H1 (cell line): ENCODE results near the gene PDSS1. TPM values are rescaled to one million over a fixed set of nuclear protein-coding genes. Genes with fewer than 3 reads are reported as not detected.

Experiments used
- CTCF ChIA-PET: fragments of 300-600 bp; sonication (Branson Sonifier 250); formaldehyde crosslinking; loops from one replicate; lab custom pipeline; 2021; ENCODE audit not compliant: partially characterized antibody; lab: Charles Lee
- POLR2A ChIA-PET: fragments of 300-600 bp; sonication (Branson Sonifier 250); formaldehyde crosslinking; loops from one replicate; lab custom pipeline; 2021; ENCODE audit warnings: inconsistent platforms; ENCODE audit not compliant: partially characterized antibody; lab: Charles Lee
- DNase-seq, 2 experiments: peaks; one replicate each; pipeline versions ENCODE4 v3.0.0 to v3.0.0-alpha.2; 2010 to 2022; ENCODE audit warnings: low spot score in 2 of 2, low read depth in 1 of 2, mixed read lengths in 1 of 2
- FAIRE-seq: peaks from 2 replicates; lab custom pipeline; 2011; peaks lifted over from hg19 to GRCh38; lab: Jason Lieb, UNC
- H2AFZ ChIP-seq: 2 replicates; pipeline ENCODE4 v1.8.1; 2012; ENCODE audit warnings: low read length, inconsistent platforms
- H2AK5ac ChIP-seq: 2 replicates; pipeline ENCODE4 v1.6.1; 2013; ENCODE audit warnings: low read depth, low read length
- H2BK120ac ChIP-seq: replicated peaks from 2 replicates; pipeline ENCODE3; 2013; ENCODE audit warnings: low read depth, low read length, inconsistent platforms
- H2BK12ac ChIP-seq: 2 replicates; pipeline ENCODE4 v1.6.1; 2013; ENCODE audit warnings: low read depth, low read length
- H2BK15ac ChIP-seq: 2 replicates; pipeline ENCODE4 v1.6.1; 2013; ENCODE audit warnings: low read length
- H2BK20ac ChIP-seq: 2 replicates; pipeline ENCODE4 v1.6.1; 2013; ENCODE audit warnings: low read length
- H2BK5ac ChIP-seq: 2 replicates; pipeline ENCODE4 v1.6.1; 2013; ENCODE audit warnings: low read depth, low read length
- H3K14ac ChIP-seq: 2 replicates; pipeline ENCODE4 v1.6.1; 2013; ENCODE audit warnings: inconsistent platforms; ENCODE audit not compliant: insufficient read length
- H3K18ac ChIP-seq: 2 replicates; pipeline ENCODE4 v1.6.1; 2013; ENCODE audit warnings: low read length; ENCODE audit errors: extremely low read depth
- H3K23ac ChIP-seq: 2 replicates; pipeline ENCODE4 v1.6.1; 2013; ENCODE audit warnings: inconsistent platforms; ENCODE audit not compliant: insufficient read length
- H3K23me2 ChIP-seq: 2 replicates; pipeline ENCODE4 v1.6.1; 2013; ENCODE audit warnings: low read depth, low read length
- H3K27ac ChIP-seq: 2 replicates; pipeline ENCODE4 v1.6.1; 2011; ENCODE audit warnings: low read depth, low read length, inconsistent platforms
- H3K27me3 ChIP-seq, 4 experiments: replicated peaks in 1 of 4; 1 replicate in 1 of 4; 2 replicates in 3 of 4; pipeline versions ENCODE4 v1.6.1 to v1.8.1; 2011 to 2013; ENCODE audit warnings: low read length in 3 of 4, mild to moderate bottlenecking in 3 of 4, inconsistent platforms in 2 of 4, mixed read lengths in 2 of 4, moderate library complexity in 1 of 4; ENCODE audit not compliant: control insufficient read depth in 3 of 4, insufficient read depth in 3 of 4; ENCODE audit errors: extremely low read depth in 1 of 4
- H3K36me3 ChIP-seq, 4 experiments: 2 replicates each; pipeline versions ENCODE4 v1.6.1 to v1.8.1; 2011 to 2013; ENCODE audit warnings: mild to moderate bottlenecking in 4 of 4, low read length in 3 of 4, moderate library complexity in 2 of 4, control low read depth in 1 of 4, inconsistent platforms in 1 of 4; ENCODE audit not compliant: insufficient read depth in 4 of 4, control insufficient read depth in 2 of 4
- H3K4ac ChIP-seq: replicated peaks from 2 replicates; pipeline ENCODE3; 2013; ENCODE audit warnings: low read length, low read depth, mixed read lengths, inconsistent platforms; ENCODE audit not compliant: insufficient read length
- H3K4me1 ChIP-seq, 4 experiments: replicated peaks in 1 of 4; 1 replicate in 1 of 4; 2 replicates in 3 of 4; pipeline versions ENCODE4 v1.6.1 to v1.8.1; 2011 to 2013; ENCODE audit warnings: low read length in 3 of 4, inconsistent platforms in 2 of 4, mixed read lengths in 1 of 4; ENCODE audit not compliant: insufficient read depth in 4 of 4, control insufficient read depth in 3 of 4
- H3K4me2 ChIP-seq, 2 experiments: 2 replicates each; pipeline versions ENCODE4 v1.6.1 to v1.8.1; 2011 to 2013; ENCODE audit warnings: low read depth in 2 of 2, low read length in 2 of 2, control low read depth in 1 of 2, inconsistent platforms in 1 of 2, mild to moderate bottlenecking in 1 of 2; ENCODE audit not compliant: insufficient read depth in 1 of 2
- H3K4me3 ChIP-seq, 4 experiments: fragments of 200-600, 300-600 bp in 1 of 4; sonication (generic), shearing (Covaris generic), sonication (Bioruptor Twin) in 1 of 4; 2 replicates each; pipeline versions ENCODE4 v1.5.1 to v1.8.1; 2011 to 2016; ENCODE audit warnings: low read length in 4 of 4, low read depth in 3 of 4, control low read depth in 2 of 4, inconsistent platforms in 2 of 4, mild to moderate bottlenecking in 2 of 4, mixed read lengths in 1 of 4, moderate library complexity in 1 of 4; ENCODE audit not compliant: insufficient read depth in 2 of 4; ENCODE audit errors: extremely low read depth in 1 of 4
- H3K56ac ChIP-seq: replicated peaks from 2 replicates; pipeline ENCODE3; 2013; ENCODE audit warnings: low read depth, mild to moderate bottlenecking, mixed read lengths, low read length, inconsistent platforms; ENCODE audit not compliant: insufficient read length
- H3K79me1 ChIP-seq: 2 replicates; pipeline ENCODE4 v1.6.1; 2013; ENCODE audit warnings: low read depth, low read length, control low read depth
- H3K79me2 ChIP-seq, 2 experiments: 2 replicates each; pipeline versions ENCODE4 v1.6.1 to v1.8.1; 2012 to 2013; ENCODE audit warnings: low read length in 2 of 2, mild to moderate bottlenecking in 2 of 2, inconsistent platforms in 1 of 2; ENCODE audit not compliant: insufficient read depth in 2 of 2, control insufficient read depth in 1 of 2
- H3K9ac ChIP-seq, 4 experiments: replicated peaks in 1 of 4; 1 replicate in 1 of 4; 2 replicates in 3 of 4; pipeline versions ENCODE4 v1.6.1 to v1.8.1; 2011 to 2013; ENCODE audit warnings: low read depth in 3 of 4, low read length in 3 of 4, control low read depth in 2 of 4, mild to moderate bottlenecking in 2 of 4, moderate library complexity in 2 of 4, inconsistent platforms in 1 of 4; ENCODE audit errors: extremely low read depth in 1 of 4
- H3K9me3 ChIP-seq, 2 experiments: 2 replicates each; pipeline versions ENCODE4 v1.6.1 to v1.8.1; 2012 to 2013; ENCODE audit warnings: mild to moderate bottlenecking in 2 of 2, moderate library complexity in 2 of 2, control low read depth in 1 of 2, inconsistent platforms in 1 of 2, low read depth in 1 of 2, low read length in 1 of 2, mixed read lengths in 1 of 2; ENCODE audit not compliant: insufficient read depth in 2 of 2
- H4K20me1 ChIP-seq, 2 experiments: replicated peaks in 1 of 2; 2 replicates each; pipeline versions ENCODE3 to v1.8.1; 2011 to 2013; ENCODE audit warnings: inconsistent platforms in 2 of 2, low read length in 2 of 2, mild to moderate bottlenecking in 1 of 2; ENCODE audit not compliant: insufficient read depth in 2 of 2, control insufficient read depth in 1 of 2
- H4K5ac ChIP-seq: 2 replicates; pipeline ENCODE4 v1.6.1; 2013; ENCODE audit warnings: low read length, low read depth, mixed read lengths, inconsistent platforms; ENCODE audit not compliant: insufficient read length
- H4K8ac ChIP-seq: 2 replicates; pipeline ENCODE4 v1.8.0; 2013; ENCODE audit warnings: mild to moderate bottlenecking, moderate library complexity, low read length, inconsistent platforms; ENCODE audit not compliant: insufficient read depth; ENCODE audit errors: extremely low read depth
- H4K91ac ChIP-seq: replicated peaks from 2 replicates; pipeline ENCODE3; 2013; ENCODE audit warnings: low read length, mixed read lengths, inconsistent platforms; ENCODE audit not compliant: insufficient read length
- CEBPB ChIP-seq: IDR thresholded peaks from 2 replicates; pipeline ENCODE4 v1.6.1; 2012; ENCODE audit warnings: low read depth, low read length
- CREB1 ChIP-seq: IDR thresholded peaks from 2 replicates; pipeline ENCODE4 v1.6.1; 2012; ENCODE audit warnings: inconsistent platforms
- FOSL1 ChIP-seq: IDR thresholded peaks from 2 replicates; pipeline ENCODE4 v1.6.1; 2011; ENCODE audit warnings: mild to moderate bottlenecking, low read depth, low read length, moderate library complexity; ENCODE audit not compliant: insufficient read depth
- GABPA ChIP-seq: IDR thresholded peaks from 2 replicates; pipeline ENCODE4 v1.6.1; 2011; ENCODE audit warnings: mild to moderate bottlenecking, low read length, moderate library complexity, borderline replicate concordance; ENCODE audit not compliant: insufficient read depth
- GTF2F1 ChIP-seq: IDR thresholded peaks from 2 replicates; pipeline ENCODE4 v1.6.1; 2012; ENCODE audit warnings: low read depth, low read length, improper control_type of control experiment, borderline replicate concordance
- HDAC2 ChIP-seq, 2 experiments: fragments of 300-600 bp in 1 of 2; sonication (generic) in 1 of 2; IDR thresholded peaks; 2 replicates each; pipeline ENCODE4 v1.6.1; 2011 to 2012; ENCODE audit warnings: low read depth in 2 of 2, low read length in 2 of 2, mild to moderate bottlenecking in 2 of 2, moderate library complexity in 2 of 2, borderline replicate concordance in 1 of 2, inconsistent platforms in 1 of 2
- MAFK ChIP-seq: IDR thresholded peaks from 2 replicates; pipeline ENCODE4 v1.6.1; 2012; ENCODE audit warnings: low read depth, mild to moderate bottlenecking, improper control_type of control experiment, low read length
- NANOG ChIP-seq: IDR thresholded peaks from 2 replicates; pipeline ENCODE4 v1.6.1; 2011; ENCODE audit warnings: low read length, low read depth, mild to moderate bottlenecking, inconsistent platforms; ENCODE audit not compliant: insufficient read depth, poor library complexity, severe bottlenecking
- SAP30 ChIP-seq: fragments of 300-600 bp; sonication (generic); IDR thresholded peaks from 2 replicates; pipeline ENCODE4 v1.7.1; 2012; ENCODE audit warnings: low read length, moderate library complexity, mild to moderate bottlenecking, inconsistent platforms; ENCODE audit not compliant: insufficient read depth, insufficient replicate concordance
- SIRT6 ChIP-seq: IDR thresholded peaks from one replicate; pipeline ENCODE4 v1.7.1; 2012; ENCODE audit warnings: low read length, inconsistent platforms
- SP2 ChIP-seq: IDR thresholded peaks from 2 replicates; pipeline ENCODE4 v1.6.1; 2012; ENCODE audit warnings: mild to moderate bottlenecking, low read length, inconsistent platforms
- SP4 ChIP-seq: IDR thresholded peaks from 2 replicates; pipeline ENCODE4 v1.6.1; 2012; ENCODE audit warnings: low read length, inconsistent platforms
- TAF7 ChIP-seq: optimal IDR thresholded peaks from 2 replicates; pipeline ENCODE3; 2011; ENCODE audit warnings: low read depth, mild to moderate bottlenecking, inconsistent platforms, low read length, moderate library complexity, borderline replicate concordance
- WGBS, 2 experiments: shearing (Covaris generic) in 1 of 2; methylation state at CpG; one replicate each; pipeline versions ENCODE4 v1.1.6 to v1.1.7; 2013 to 2015; ENCODE audit warnings: low lambda C conversion rate in 2 of 2, mixed read lengths in 2 of 2, inconsistent platforms in 1 of 2, low coverage in 1 of 2, missing lambda C conversion rate in 1 of 2; ENCODE audit not compliant: insufficient replicate concordance in 2 of 2, insufficient coverage in 1 of 2, insufficient read length in 1 of 2; ENCODE audit errors: extremely low coverage in 1 of 2, missing lambda C conversion rate in 1 of 2; 5-methylcytosine and 5-hydroxymethylcytosine counted together
- polyA plus RNA-seq, 7 experiments: library from polyadenylated mRNA; depleted of rRNA in 3 of 7; stranded (reverse) in 5 of 7; unstranded in 2 of 7; fragments of >200 nt in 5 of 7; fragments of 200-250 nt in 2 of 7; gene quantifications; 1 replicate in 5 of 7; 2 replicates in 1 of 7; 4 replicates in 1 of 7; pipeline versions ENCODE4 v1.2.1 to v1.2.3, GENCODE V29; 2011 to 2013; ENCODE audit warnings: missing spikeins in 2 of 7, mixed read lengths in 2 of 7
- total RNA-seq: library from RNA; stranded (reverse); fragmentation: NEBNext Ultra II Directional; extraction: Animal tissue kit (Norgen Biotek cat#: 25700); gene quantifications from 2 replicates; pipeline ENCODE4 v1.2.1, GENCODE V29; 2021

The PDSS1 gene
- total and polyA plus RNA-seq, 2 of the 8 experiments (the other 6 are each of a cell fraction or from before 2014, with no cell fraction given) = 21.3 to 26.0 TPM

GRCh38 chr10:26790221-26790995, 92.9 kb downstream of the PDSS1 start:
- Histone ChIP-seq H3K79me1 (no peaks in the 10 kb centered on the region; the same call in 1 of the 2 replicates), H3K36me3 (no peaks in the 10 kb centered on the region), H3K27me3 (no peaks in the 10 kb centered on the region), H3K56ac (no peak overlapping the region), H3K27ac (no peak overlapping the region), H4K5ac (no peak overlapping the region), H3K4ac (no peak overlapping the region), H3K79me2 (peaks cover 0 to 42% of the 10 kb centered on the region in 2 experiments; a peak in 2 of 4 replicates), H4K91ac (no peak overlapping the region), H2BK20ac (no peak overlapping the region), H3K4me1 (no peaks in the 10 kb centered on the region), H2BK15ac (no peak overlapping the region), H3K14ac (no peak overlapping the region), H3K9me3 (peaks cover 0 to 2% of the 10 kb centered on the region in 2 experiments; a peak in 1 of 4 replicates), H3K4me3 (no peak overlapping the region), H3K23ac (no peak overlapping the region), H3K9ac (no peak overlapping the region), H2BK5ac (no peak overlapping the region), H2BK12ac (no peak overlapping the region), H2AK5ac (no peak overlapping the region), H2AFZ (no peak overlapping the region), H2BK120ac (no peak overlapping the region), H4K8ac (no peak overlapping the region), H3K23me2 (peaks cover 2% of the 10 kb centered on the region; the same call in 1 of the 2 replicates), H4K20me1 (peaks cover 0 to 4% of the 10 kb centered on the region in 2 experiments), H3K4me2 (no peak overlapping the region), H3K18ac (no peak overlapping the region)
- CTCF ChIA-PET = interaction anchor here (1.1 to 1.8 kb wide), 3 partner anchors 9 to 64 kb away, joined by 4 to 6 read pairs (median 4); no protein-coding TSS in a partner anchor
- DNase-seq = no peak
- WGBS, 2 experiments = 93% methylated on average over 4 of the region's 4 CpGs; no CpG with 5 or more reads in 1 of the 2 experiments
- POLR2A ChIA-PET = no interaction called here
- no peak for FAIRE-seq
- no peak for TF ChIP-seq MAFK
- no peak for TF ChIP-seq FOSL1
- no peak for TF ChIP-seq SP4
- no peak for TF ChIP-seq SIRT6
- no peak for TF ChIP-seq SAP30
- TF ChIP-seq SP2 = no peak
- no peak for TF ChIP-seq NANOG
- no peak for TF ChIP-seq CEBPB
- TF ChIP-seq HDAC2 (IDR thresholded peaks at IDR 0.05; ENCODE audit: borderline replicate concordance in 1 of 2, low read depth in 2 of 2, low read length in 2 of 2) = no peak
- TF ChIP-seq GABPA = no peak
- TF ChIP-seq TAF7 = no peak
- no peak for TF ChIP-seq CREB1
- TF ChIP-seq GTF2F1 = no peak
